ENCODE measurements around the gene FRMD4A. TPM values are rescaled to one million over a fixed set of nuclear protein-coding genes. Genes with fewer than 3 reads are reported as not detected.
"Not testable (repeated sequence)": the region's sequence is repeated elsewhere in the genome, so short reads cannot be mapped to it uniquely, and the experiment has no call there.

FRMD4A gene
- total RNA-seq, 2 experiments from 2014 or later: 0.82 to 0.94 TPM

GRCh38 chr10:14146501-14146900 lies 184.2 kb downstream of the FRMD4A start:
- ATAC-seq (no peak), DNase-seq (no peak)
- Mint-ChIP-seq H3K27me3 (ENCODE audit: low read depth) (peaks cover 17% of the 10 kb centered on the region), H3K4me3 (no peak overlapping the region), H3K27ac (no peak overlapping the region), H3K4me1 (ENCODE audit: low read depth) (no peaks in the 10 kb centered on the region), H3K9me3 (ENCODE audit: insufficient read depth) (no peaks in the 10 kb centered on the region), H3K36me3 (ENCODE audit: low read depth) (no peaks in the 10 kb centered on the region)
- CTCF ChIA-PET: no interaction called here
- POLR2A ChIA-PET: no interaction called here

- ATAC-seq (no peak), DNase-seq (no peak)
- H3K4me1 Mint-ChIP-seq (ENCODE audit: low read depth): no peaks in the 10 kb centered on the region
- H3K27me3 Mint-ChIP-seq (ENCODE audit: low read depth): peaks cover 19% of the 10 kb centered on the region
- H3K27ac Mint-ChIP-seq: no peak overlapping the region
- POLR2A ChIA-PET: no interaction called here
- CTCF ChIA-PET: no interaction called here
- H3K4me3 Mint-ChIP-seq: no peak overlapping the region
- H3K36me3 Mint-ChIP-seq (ENCODE audit: low read depth): no peaks in the 10 kb centered on the region
- H3K9me3 Mint-ChIP-seq (ENCODE audit: insufficient read depth): no peaks in the 10 kb centered on the region
Observed at GRCh38 chr10:14146025-14146424, 184.7 kb downstream of the FRMD4A start.

GRCh38 chr10:14144451-14144850 lies 186.3 kb downstream of the FRMD4A start:
- no peaks in the 10 kb centered on the region for H3K9me3 Mint-ChIP-seq (ENCODE audit: insufficient read depth)
- H3K4me3 Mint-ChIP-seq: no peak overlapping the region
- ATAC-seq: no peak
- CTCF ChIA-PET: no interaction called here
- H3K36me3 Mint-ChIP-seq (ENCODE audit: low read depth): no peaks in the 10 kb centered on the region
- no peak for DNase-seq
- H3K27ac Mint-ChIP-seq: no peak overlapping the region
- H3K27me3 Mint-ChIP-seq (ENCODE audit: low read depth): peaks cover 17% of the 10 kb centered on the region
- POLR2A ChIA-PET: no interaction called here
- no peaks in the 10 kb centered on the region for H3K4me1 Mint-ChIP-seq (ENCODE audit: low read depth)

GRCh38 chr10:14142606-14143250 lies 188.0 kb downstream of the FRMD4A start:
- Mint-ChIP-seq H3K4me1 (ENCODE audit: low read depth) (no peaks in the 10 kb centered on the region), H3K36me3 (ENCODE audit: low read depth) (no peaks in the 10 kb centered on the region), H3K27me3 (ENCODE audit: low read depth) (peaks cover 19% of the 10 kb centered on the region), H3K9me3 (ENCODE audit: insufficient read depth) (no peaks in the 10 kb centered on the region), H3K27ac (no peak overlapping the region), H3K4me3 (no peak overlapping the region)
- ChIA-PET CTCF (interaction anchor here (0.9 kb wide), 1 partner anchor 27 kb away, joined by 4 read pairs; no protein-coding TSS in a partner anchor), POLR2A (interaction anchor here (0.6 kb wide), 1 partner anchor 14 kb away, joined by 3 read pairs; no protein-coding TSS in a partner anchor)
- no peak for DNase-seq
- ATAC-seq: no peak

GRCh38 chr10:14141283-14141682 lies 189.4 kb downstream of the FRMD4A start:
- Mint-ChIP-seq H3K27me3 (ENCODE audit: low read depth) (peaks cover 19% of the 10 kb centered on the region), H3K4me1 (ENCODE audit: low read depth) (no peaks in the 10 kb centered on the region), H3K27ac (no peak overlapping the region), H3K36me3 (ENCODE audit: low read depth) (no peaks in the 10 kb centered on the region), H3K9me3 (ENCODE audit: insufficient read depth) (no peaks in the 10 kb centered on the region), H3K4me3 (no peak overlapping the region)
- CTCF ChIA-PET: no interaction called here
- POLR2A ChIA-PET: no interaction called here
- ATAC-seq (no peak), DNase-seq (no peak)

- H3K4me3 Mint-ChIP-seq: no peak overlapping the region
- H3K9me3 Mint-ChIP-seq (ENCODE audit: insufficient read depth): no peaks in the 10 kb centered on the region
- ATAC-seq (no peak), DNase-seq (no peak)
- ChIA-PET POLR2A (no interaction called here), CTCF (no interaction called here)
- no peaks in the 10 kb centered on the region for H3K4me1 Mint-ChIP-seq (ENCODE audit: low read depth)
- peaks cover 18% of the 10 kb centered on the region for H3K27me3 Mint-ChIP-seq (ENCODE audit: low read depth)
- H3K36me3 Mint-ChIP-seq (ENCODE audit: low read depth): no peaks in the 10 kb centered on the region
- no peak overlapping the region for H3K27ac Mint-ChIP-seq
Observed at GRCh38 chr10:14137391-14137790, 193.3 kb downstream of the FRMD4A start.

GRCh38 chr10:14135196-14135595 lies 195.5 kb downstream of the FRMD4A start:
- H3K4me1 Mint-ChIP-seq (ENCODE audit: low read depth); DNase-seq; POLR2A ChIA-PET; ATAC-seq; CTCF ChIA-PET; H3K27ac Mint-ChIP-seq; H3K9me3 Mint-ChIP-seq (ENCODE audit: insufficient read depth); H3K27me3 Mint-ChIP-seq (ENCODE audit: low read depth); H3K36me3 Mint-ChIP-seq (ENCODE audit: low read depth); H3K4me3 Mint-ChIP-seq: not testable (repeated sequence)

- CTCF ChIA-PET: no interaction called here
- POLR2A ChIA-PET: no interaction called here
- H3K4me1 Mint-ChIP-seq (ENCODE audit: low read depth): no peaks in the 10 kb centered on the region
Observed at GRCh38 chr10:14134275-14134674, 196.4 kb downstream of the FRMD4A start.

GRCh38 chr10:14131261-14131960 lies 199.3 kb downstream of the FRMD4A start:
- peaks cover 7% of the 10 kb centered on the region for H3K27me3 Mint-ChIP-seq (ENCODE audit: low read depth)
- no peak overlapping the region for H3K4me3 Mint-ChIP-seq
- H3K36me3 Mint-ChIP-seq (ENCODE audit: low read depth): no peaks in the 10 kb centered on the region
- ChIA-PET CTCF (no interaction called here), POLR2A (no interaction called here)
- H3K9me3 Mint-ChIP-seq (ENCODE audit: insufficient read depth): no peaks in the 10 kb centered on the region
- ATAC-seq (no peak), DNase-seq (no peak)
- H3K27ac Mint-ChIP-seq: no peak overlapping the region
- no peaks in the 10 kb centered on the region for H3K4me1 Mint-ChIP-seq (ENCODE audit: low read depth)

More at GRCh38 chr10:14134275-14134674, 196.4 kb downstream of the FRMD4A start:
- Mint-ChIP-seq H3K36me3 (ENCODE audit: low read depth) (no peaks in the 10 kb centered on the region), H3K27me3 (ENCODE audit: low read depth) (peaks cover 8% of the 10 kb centered on the region), H3K27ac (no peak overlapping the region), H3K9me3 (ENCODE audit: insufficient read depth) (no peaks in the 10 kb centered on the region), H3K4me3 (no peak overlapping the region)
- ATAC-seq: no peak
- no peak for DNase-seq

GRCh38 chr10:14129770-14130169 lies 201.0 kb downstream of the FRMD4A start:
- ChIA-PET POLR2A (no interaction called here), CTCF (no interaction called here)
- no peak overlapping the region for H3K27ac Mint-ChIP-seq
- peaks cover 7% of the 10 kb centered on the region for H3K27me3 Mint-ChIP-seq (ENCODE audit: low read depth)
- H3K4me3 Mint-ChIP-seq: no peak overlapping the region
- no peaks in the 10 kb centered on the region for H3K4me1 Mint-ChIP-seq (ENCODE audit: low read depth)
- no peaks in the 10 kb centered on the region for H3K9me3 Mint-ChIP-seq (ENCODE audit: insufficient read depth)
- no peak for ATAC-seq
- H3K36me3 Mint-ChIP-seq (ENCODE audit: low read depth): no peaks in the 10 kb centered on the region
- DNase-seq: no peak

- ChIA-PET POLR2A (no interaction called here), CTCF (interaction anchor here (0.7 kb wide), 1 partner anchor 726 kb away, joined by 4 read pairs; no protein-coding TSS in a partner anchor)
- Mint-ChIP-seq H3K9me3 (ENCODE audit: insufficient read depth) (no peaks in the 10 kb centered on the region), H3K4me3 (no peak overlapping the region), H3K27me3 (ENCODE audit: low read depth) (no peaks in the 10 kb centered on the region), H3K4me1 (ENCODE audit: low read depth) (no peaks in the 10 kb centered on the region), H3K27ac (no peak overlapping the region), H3K36me3 (ENCODE audit: low read depth) (no peaks in the 10 kb centered on the region)
- ATAC-seq (no peak), DNase-seq (no peak)
Observed at GRCh38 chr10:14128519-14128918, 202.2 kb downstream of the FRMD4A start.

- no peak overlapping the region for H3K27ac Mint-ChIP-seq
Observed at GRCh38 chr10:14126697-14127440, 203.9 kb downstream of the FRMD4A start.

More at GRCh38 chr10:14126697-14127440, 203.9 kb downstream of the FRMD4A start:
- CTCF ChIA-PET: no interaction called here
- H3K9me3 Mint-ChIP-seq (ENCODE audit: insufficient read depth): no peaks in the 10 kb centered on the region
- H3K36me3 Mint-ChIP-seq (ENCODE audit: low read depth): no peaks in the 10 kb centered on the region
- no peak for DNase-seq
- POLR2A ChIA-PET: no interaction called here
- H3K27me3 Mint-ChIP-seq (ENCODE audit: low read depth): no peaks in the 10 kb centered on the region
- H3K4me3 Mint-ChIP-seq: no peak overlapping the region
- no peak for ATAC-seq
- no peaks in the 10 kb centered on the region for H3K4me1 Mint-ChIP-seq (ENCODE audit: low read depth)

Measured in activated CD8-positive, alpha-beta T cell treated with anti-CD3 and anti-CD28 coated beads, Interleukin-2, amount 10 ng/mL, durations not matched to agents 7 days and 5 days (primary cell).